ENCODE measurements around the gene ENPP1. TPM values are rescaled to one million over a fixed set of nuclear protein-coding genes. Genes with fewer than 3 reads are reported as not detected.

Gene ENPP1
- total RNA-seq, 1 donor from 2014 or later, result 7.1 TPM

- H3K27ac Mint-ChIP-seq (ENCODE audit: unreplicated experiment), result no peak overlapping the region
- peak; percentile 23 for FAIRE-seq
- no peak overlapping the region for H3K4me3 ChIP-seq (ENCODE audit: insufficient read depth, low read depth, low read length)
Observed at GRCh38 chr6:131773284-131773950, 34.4 kb upstream of the ENPP1 start.

GRCh38 chr6:131775886-131776285, 31.9 kb upstream of the ENPP1 start:
- H3K4me1 Mint-ChIP-seq (ENCODE audit: low read depth, unreplicated experiment), result no peaks in the 10 kb centered on the region
- Histone ChIP-seq H4K20me1 (ENCODE audit: insufficient read depth, low read length) (no peaks in the 10 kb centered on the region), H2AFZ (ENCODE audit: low read depth, low read length) (no peak overlapping the region), H3K36me3 (ENCODE audit: insufficient read depth, low read length) (no peaks in the 10 kb centered on the region), H3K27ac (ENCODE audit: low read depth, low read length) (no peak overlapping the region), H3K4me2 (ENCODE audit: low read length) (no peak overlapping the region), H3K9me3 (ENCODE audit: insufficient read depth, low read depth, low read length) (no peaks in the 10 kb centered on the region), H3K9ac (ENCODE audit: low read length) (no peak overlapping the region), H3K27me3 (ENCODE audit: insufficient read depth, low read length) (no peaks in the 10 kb centered on the region), H3K4me3 (ENCODE audit: insufficient read depth, low read depth, low read length) (no peak overlapping the region), H3K4me1 (ENCODE audit: insufficient read depth, low read length) (no peaks in the 10 kb centered on the region), H3K79me2 (ENCODE audit: insufficient read depth, low read length) (no peaks in the 10 kb centered on the region)
- H3K4me3 Mint-ChIP-seq (ENCODE audit: unreplicated experiment), result no peak overlapping the region
- FAIRE-seq (no peak), DNase-seq (ENCODE audit: low read depth) (no peak)
- H3K27ac Mint-ChIP-seq (ENCODE audit: unreplicated experiment), result no peak overlapping the region
- no peaks in the 10 kb centered on the region for H3K36me3 Mint-ChIP-seq (ENCODE audit: low read depth, unreplicated experiment)
- peaks cover 1% of the 10 kb centered on the region for H3K27me3 Mint-ChIP-seq (ENCODE audit: low read depth, unreplicated experiment)
- no peak for TF ChIP-seq CTCF (IDR thresholded peaks at IDR 0.05; ENCODE audit: insufficient read depth, low read depth, low read length)
- TF ChIP-seq EZH2 (IDR thresholded peaks at IDR 0.05; ENCODE audit: insufficient read depth, low read length), result no peak
- no peaks in the 10 kb centered on the region for H3K9me3 Mint-ChIP-seq (ENCODE audit: unreplicated experiment)

More at GRCh38 chr6:131773284-131773950, 34.4 kb upstream of the ENPP1 start:
- no peaks in the 10 kb centered on the region for H3K27me3 ChIP-seq (ENCODE audit: insufficient read depth, low read length)
- H3K36me3 ChIP-seq (ENCODE audit: insufficient read depth, low read length), result no peaks in the 10 kb centered on the region
- peak; percentile 25 for DNase-seq (ENCODE audit: low read depth)
- H3K4me1 ChIP-seq (ENCODE audit: insufficient read depth, low read length), result no peaks in the 10 kb centered on the region
- Mint-ChIP-seq H3K27me3 (ENCODE audit: low read depth, unreplicated experiment) (peaks cover 4% of the 10 kb centered on the region), H3K9me3 (ENCODE audit: unreplicated experiment) (peaks cover 2% of the 10 kb centered on the region), H3K4me3 (ENCODE audit: unreplicated experiment) (no peak overlapping the region), H3K36me3 (ENCODE audit: low read depth, unreplicated experiment) (no peaks in the 10 kb centered on the region), H3K4me1 (ENCODE audit: low read depth, unreplicated experiment) (no peaks in the 10 kb centered on the region)
- H3K27ac ChIP-seq (ENCODE audit: low read depth, low read length), result no peak overlapping the region
- no peaks in the 10 kb centered on the region for H3K79me2 ChIP-seq (ENCODE audit: insufficient read depth, low read length)
- no peaks in the 10 kb centered on the region for H3K9me3 ChIP-seq (ENCODE audit: insufficient read depth, low read depth, low read length)
- H4K20me1 ChIP-seq (ENCODE audit: insufficient read depth, low read length), result no peaks in the 10 kb centered on the region
- no peak overlapping the region for H3K9ac ChIP-seq (ENCODE audit: low read length)
- no peak overlapping the region for H3K4me2 ChIP-seq (ENCODE audit: low read length)
- TF ChIP-seq EZH2 (IDR thresholded peaks at IDR 0.05; ENCODE audit: insufficient read depth, low read length), result no peak
- no peak for TF ChIP-seq CTCF (IDR thresholded peaks at IDR 0.05; ENCODE audit: insufficient read depth, low read depth, low read length)
- no peak overlapping the region for H2AFZ ChIP-seq (ENCODE audit: low read depth, low read length)

- Mint-ChIP-seq H3K9me3 (ENCODE audit: unreplicated experiment) (no peaks in the 10 kb centered on the region), H3K27ac (ENCODE audit: unreplicated experiment) (no peak overlapping the region), H3K4me1 (ENCODE audit: low read depth, unreplicated experiment) (no peaks in the 10 kb centered on the region), H3K36me3 (ENCODE audit: low read depth, unreplicated experiment) (no peaks in the 10 kb centered on the region), H3K27me3 (ENCODE audit: low read depth, unreplicated experiment) (peaks cover 1% of the 10 kb centered on the region), H3K4me3 (ENCODE audit: unreplicated experiment) (no peak overlapping the region)
- Histone ChIP-seq H3K36me3 (ENCODE audit: insufficient read depth, low read length) (no peaks in the 10 kb centered on the region), H3K4me3 (ENCODE audit: insufficient read depth, low read depth, low read length) (no peak overlapping the region), H3K27ac (ENCODE audit: low read depth, low read length) (no peak overlapping the region), H3K9ac (ENCODE audit: low read length) (no peak overlapping the region), H3K4me2 (ENCODE audit: low read length) (no peak overlapping the region), H3K9me3 (ENCODE audit: insufficient read depth, low read depth, low read length) (no peaks in the 10 kb centered on the region), H3K4me1 (ENCODE audit: insufficient read depth, low read length) (no peaks in the 10 kb centered on the region), H2AFZ (ENCODE audit: low read depth, low read length) (no peak overlapping the region), H4K20me1 (ENCODE audit: insufficient read depth, low read length) (no peaks in the 10 kb centered on the region), H3K27me3 (ENCODE audit: insufficient read depth, low read length) (no peaks in the 10 kb centered on the region), H3K79me2 (ENCODE audit: insufficient read depth, low read length) (no peaks in the 10 kb centered on the region)
- DNase-seq (ENCODE audit: low read depth) (no peak), FAIRE-seq (no peak)
- TF ChIP-seq EZH2 (IDR thresholded peaks at IDR 0.05; ENCODE audit: insufficient read depth, low read length) (no peak), CTCF (IDR thresholded peaks at IDR 0.05; ENCODE audit: insufficient read depth, low read depth, low read length) (no peak)
Observed at GRCh38 chr6:131776985-131777384, 30.8 kb upstream of the ENPP1 start.
